GM19043 (cell line): ENCODE data around the gene SMYD3.
"Not testable (repeated sequence)": the region's sequence is repeated elsewhere in the genome, so short reads cannot be mapped to it uniquely, and the experiment has no call there.

Experiments
- ATAC-seq: cut with Tn5 transposase; IDR thresholded peaks from one replicate; pipeline ENCODE4 v1.9.1; 2021; ENCODE audit warnings: low read depth; ENCODE audit not compliant: unreplicated experiment

SMYD3 gene

GRCh38 chr1:245979589-245979988 lies 527.5 kb downstream of the SMYD3 start:
- ATAC-seq, result no peak

GRCh38 chr1:245978915-245979314 lies 528.2 kb downstream of the SMYD3 start:
- no peak for ATAC-seq

GRCh38 chr1:245972476-245972875 lies 534.6 kb downstream of the SMYD3 start:
- no peak for ATAC-seq

- no peak for ATAC-seq
Observed at GRCh38 chr1:245971711-245972085, 535.4 kb downstream of the SMYD3 start.

GRCh38 chr1:245971076-245971710 lies 535.9 kb downstream of the SMYD3 start:
- not testable (repeated sequence) for ATAC-seq

GRCh38 chr1:245969283-245969682 lies 537.8 kb downstream of the SMYD3 start:
- ATAC-seq, result no peak

GRCh38 chr1:245968775-245969174 lies 538.3 kb downstream of the SMYD3 start:
- no peak for ATAC-seq

- ATAC-seq, result no peak
Observed at GRCh38 chr1:245965398-245965797, 541.7 kb downstream of the SMYD3 start.

GRCh38 chr1:245963649-245964048 lies 543.4 kb downstream of the SMYD3 start:
- no peak for ATAC-seq

- ATAC-seq, result no peak
Observed at GRCh38 chr1:245962453-245962852, 544.6 kb downstream of the SMYD3 start.

GRCh38 chr1:245961137-245961540 lies 545.9 kb downstream of the SMYD3 start:
- no peak for ATAC-seq

- ATAC-seq, result no peak
Observed at GRCh38 chr1:245960171-245960570, 546.9 kb downstream of the SMYD3 start.

- ATAC-seq, result no peak
Observed at GRCh38 chr1:245958016-245958415, 549.1 kb downstream of the SMYD3 start.

GRCh38 chr1:245957427-245957826 lies 549.7 kb downstream of the SMYD3 start:
- no peak for ATAC-seq

GRCh38 chr1:245956225-245956624 lies 550.9 kb downstream of the SMYD3 start:
- no peak for ATAC-seq

GRCh38 chr1:245953876-245954660 lies 553.0 kb downstream of the SMYD3 start:
- ATAC-seq, result peak; percentile 47

- ATAC-seq, result no peak
Observed at GRCh38 chr1:245952383-245953026, 554.6 kb downstream of the SMYD3 start.

GRCh38 chr1:245948786-245949185 lies 558.3 kb downstream of the SMYD3 start:
- ATAC-seq, result no peak

- no peak for ATAC-seq
Observed at GRCh38 chr1:245946905-245947304, 560.2 kb downstream of the SMYD3 start.

GRCh38 chr1:245945136-245945535 lies 561.9 kb downstream of the SMYD3 start:
- not testable (repeated sequence) for ATAC-seq

- ATAC-seq, result no peak
Observed at GRCh38 chr1:245942856-245943255, 564.2 kb downstream of the SMYD3 start.

- ATAC-seq, result not testable (repeated sequence)
Observed at GRCh38 chr1:245941771-245942170, 565.3 kb downstream of the SMYD3 start.
